Liver (tissue), 3 donors: ENCODE data around the gene YAE1.

Source experiments
- ATF3 ChIP-seq: IDR thresholded peaks from 2 replicates; pipeline ENCODE4 v1.6.1; 2016; ENCODE audit warnings: antibody characterized with exemption
- CTCF ChIP-seq: fragments of 150-350 bp; IDR thresholded peaks from 2 replicates; pipeline ENCODE4 v1.5.1; 2017; ENCODE audit warnings: improper control_type of control experiment, low read depth, low read length; ENCODE audit not compliant: missing input control
- EGR1 ChIP-seq, 2 donors: IDR thresholded peaks; 2 replicates each; pipeline ENCODE4 v1.6.1; 2016 to 2018; ENCODE audit warnings: antibody characterized with exemption in 2 of 2, low read depth in 2 of 2
- GABPA ChIP-seq, 2 donors: IDR thresholded peaks in 1 of 2; conservative IDR thresholded peaks in 1 of 2; 2 replicates each; pipeline ENCODE4 v1.6.1; 2016; ENCODE audit warnings: antibody characterized with exemption in 2 of 2, mild to moderate bottlenecking in 1 of 2, moderate library complexity in 1 of 2
- MAX ChIP-seq: IDR thresholded peaks from 2 replicates; pipeline ENCODE4 v1.6.1; 2016; ENCODE audit warnings: antibody characterized with exemption
- RAD21 ChIP-seq, 2 donors: IDR thresholded peaks; 2 replicates each; pipeline ENCODE4 v1.6.1; 2016; ENCODE audit warnings: antibody characterized with exemption in 2 of 2, mild to moderate bottlenecking in 2 of 2
- REST ChIP-seq: IDR thresholded peaks from 2 replicates; pipeline ENCODE4 v1.6.1; 2016; ENCODE audit warnings: antibody characterized with exemption, mild to moderate bottlenecking
- RXRA ChIP-seq, 2 donors: IDR thresholded peaks; 2 replicates each; pipeline ENCODE4 v1.6.1; 2017 to 2018; ENCODE audit warnings: antibody characterized with exemption in 2 of 2, mild to moderate bottlenecking in 1 of 2
- SP1 ChIP-seq: IDR thresholded peaks from 2 replicates; pipeline ENCODE4 v1.6.1; 2018; ENCODE audit warnings: antibody characterized with exemption, mild to moderate bottlenecking
- TAF1 ChIP-seq: conservative IDR thresholded peaks from 2 replicates; pipeline ENCODE4 v1.6.1; 2016; ENCODE audit warnings: antibody characterized with exemption, mild to moderate bottlenecking
- YY1 ChIP-seq: IDR thresholded peaks from 2 replicates; pipeline ENCODE4 v1.6.1; 2016; ENCODE audit warnings: antibody characterized with exemption, mild to moderate bottlenecking
- donor health status: healthy.
- donor health status: healthy.

DNA sequence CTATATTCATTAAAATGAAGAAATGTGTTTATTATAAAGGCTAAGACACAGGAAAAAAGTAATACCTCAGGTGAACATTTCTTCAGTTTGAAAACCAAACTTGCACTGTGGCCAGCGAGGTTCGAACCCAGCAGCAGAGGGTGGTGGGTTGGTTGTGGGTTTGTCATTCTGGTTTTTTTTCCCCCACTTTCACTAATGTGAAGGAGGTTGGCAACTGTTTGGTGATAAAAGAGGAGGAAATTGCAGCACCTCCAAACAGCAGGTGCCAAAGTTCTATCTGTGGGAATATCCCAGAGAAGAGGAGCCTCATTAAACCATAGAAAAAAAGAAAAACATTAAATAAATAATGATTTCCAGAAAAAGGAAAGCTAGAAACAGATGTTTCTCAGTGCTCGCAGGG lies 36.6 kb upstream of the YAE1 start:
- TF ChIP-seq SP1, result no peak
- no peak for TF ChIP-seq EGR1 (IDR thresholded peaks at IDR 0.05; ENCODE audit: low read depth in 2 of 2)
- TF ChIP-seq TAF1, result no peak
- no peak for TF ChIP-seq CTCF
- no peak for TF ChIP-seq MAX
- no peak for TF ChIP-seq RAD21 (IDR thresholded peaks at IDR 0.05)
- TF ChIP-seq YY1, result no peak
- no peak for TF ChIP-seq GABPA (IDR thresholded peaks at IDR 0.05 in 1 of 2, conservative IDR thresholded peaks at IDR 0.05 in 1 of 2)
- TF ChIP-seq ATF3, result no peak
- no peak for TF ChIP-seq RXRA (IDR thresholded peaks at IDR 0.05)
- no peak for TF ChIP-seq REST
